ENCODE results near the gene SLTM. TPM values are rescaled to one million over a fixed set of nuclear protein-coding genes. Genes with fewer than 3 reads are reported as not detected.
A peak's percentile ranks its signal among the peaks of the same experiment; 100 is the strongest.

SLTM gene
- total RNA-seq, 1 donor: 77.8 TPM

DNA sequence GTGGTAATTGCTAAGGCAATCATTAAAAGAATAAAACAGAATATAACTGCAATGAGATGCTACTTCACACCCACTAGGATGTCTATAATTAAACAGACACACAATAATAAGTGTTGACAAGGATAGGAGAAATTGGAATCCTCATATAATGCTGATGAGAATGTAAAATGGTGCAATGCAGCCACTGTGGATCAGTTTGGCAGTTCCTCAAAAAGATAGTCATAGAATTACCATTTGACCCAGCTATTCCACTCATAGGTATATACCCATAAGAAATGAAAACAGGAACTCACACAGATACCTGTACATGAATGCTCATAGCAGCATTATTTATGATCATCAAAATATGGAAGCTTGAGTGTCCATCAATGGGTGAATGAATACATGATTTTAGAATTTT, 44.4 kb upstream of the SLTM start:
- no peak for DNase-seq (ENCODE audit: insufficient read length, low spot score, missing footprints)
- H3K27me3 ChIP-seq (ENCODE audit: insufficient read depth, low read length): peaks cover 5% of the 10 kb centered on the region
- TF ChIP-seq, protein P1, sequence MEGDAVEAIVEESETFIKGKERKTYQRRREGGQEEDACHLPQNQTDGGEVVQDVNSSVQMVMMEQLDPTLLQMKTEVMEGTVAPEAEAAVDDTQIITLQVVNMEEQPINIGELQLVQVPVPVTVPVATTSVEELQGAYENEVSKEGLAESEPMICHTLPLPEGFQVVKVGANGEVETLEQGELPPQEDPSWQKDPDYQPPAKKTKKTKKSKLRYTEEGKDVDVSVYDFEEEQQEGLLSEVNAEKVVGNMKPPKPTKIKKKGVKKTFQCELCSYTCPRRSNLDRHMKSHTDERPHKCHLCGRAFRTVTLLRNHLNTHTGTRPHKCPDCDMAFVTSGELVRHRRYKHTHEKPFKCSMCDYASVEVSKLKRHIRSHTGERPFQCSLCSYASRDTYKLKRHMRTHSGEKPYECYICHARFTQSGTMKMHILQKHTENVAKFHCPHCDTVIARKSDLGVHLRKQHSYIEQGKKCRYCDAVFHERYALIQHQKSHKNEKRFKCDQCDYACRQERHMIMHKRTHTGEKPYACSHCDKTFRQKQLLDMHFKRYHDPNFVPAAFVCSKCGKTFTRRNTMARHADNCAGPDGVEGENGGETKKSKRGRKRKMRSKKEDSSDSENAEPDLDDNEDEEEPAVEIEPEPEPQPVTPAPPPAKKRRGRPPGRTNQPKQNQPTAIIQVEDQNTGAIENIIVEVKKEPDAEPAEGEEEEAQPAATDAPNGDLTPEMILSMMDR (IDR thresholded peaks at IDR 0.05; ENCODE audit: extremely low read depth, low read depth, low read length): no peak
- no peaks in the 10 kb centered on the region for H3K9me3 ChIP-seq (ENCODE audit: low read depth, low read length)
- H3K36me3 ChIP-seq (ENCODE audit: insufficient read depth, low read length): no peaks in the 10 kb centered on the region
- H3K4me2 ChIP-seq (ENCODE audit: insufficient read depth, low read length): no peak overlapping the region
- H3K4me3 ChIP-seq (ENCODE audit: insufficient read depth, low read length): no peak overlapping the region
- no peak overlapping the region for H2AFZ ChIP-seq (ENCODE audit: low read length)
- peaks cover 12% of the 10 kb centered on the region for H3K4me1 ChIP-seq (ENCODE audit: insufficient read depth, low read length)
- no peaks in the 10 kb centered on the region for H4K20me1 ChIP-seq (ENCODE audit: insufficient read depth, low read length)
- no peaks in the 10 kb centered on the region for H3K79me2 ChIP-seq (ENCODE audit: insufficient read depth, low read length)
- no peak overlapping the region for H3K27ac ChIP-seq (ENCODE audit: low read depth, low read length)

DNA sequence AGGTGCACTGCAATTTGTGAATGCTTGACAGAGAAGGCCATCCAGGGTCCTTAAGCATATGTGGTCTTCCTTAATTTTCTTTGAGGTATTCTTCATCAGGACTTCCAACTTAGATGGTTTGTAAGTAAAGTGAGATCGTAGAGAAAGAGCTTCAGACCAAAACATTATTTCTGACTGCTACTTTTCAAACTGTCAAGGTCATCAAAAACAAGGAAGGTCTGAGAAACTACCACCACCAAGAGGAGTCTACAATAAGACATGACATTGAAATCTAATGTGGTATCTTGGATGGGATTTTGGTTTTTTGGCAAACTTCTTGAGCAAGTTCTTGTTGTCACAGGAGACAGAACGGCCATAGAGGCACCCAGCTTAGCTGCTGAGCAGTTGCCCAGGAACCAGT, 34.0 kb upstream of the SLTM start:
- Histone ChIP-seq H3K36me3 (ENCODE audit: insufficient read depth, low read length) (no peaks in the 10 kb centered on the region), H3K27me3 (ENCODE audit: insufficient read depth, low read length) (no peaks in the 10 kb centered on the region), H3K79me2 (ENCODE audit: insufficient read depth, low read length) (no peaks in the 10 kb centered on the region), H4K20me1 (ENCODE audit: insufficient read depth, low read length) (no peaks in the 10 kb centered on the region), H3K4me3 (ENCODE audit: insufficient read depth, low read length) (no peak overlapping the region), H3K27ac (ENCODE audit: low read depth, low read length) (no peak overlapping the region), H3K9me3 (ENCODE audit: low read depth, low read length) (no peaks in the 10 kb centered on the region), H3K4me1 (ENCODE audit: insufficient read depth, low read length) (peaks cover 13% of the 10 kb centered on the region), H3K4me2 (ENCODE audit: insufficient read depth, low read length) (no peak overlapping the region), H2AFZ (ENCODE audit: low read length) (no peak overlapping the region)
- TF ChIP-seq, protein P1 (IDR thresholded peaks at IDR 0.05; ENCODE audit: extremely low read depth, low read depth, low read length): no peak
- no peak for DNase-seq (ENCODE audit: insufficient read length, low spot score, missing footprints)

DNA sequence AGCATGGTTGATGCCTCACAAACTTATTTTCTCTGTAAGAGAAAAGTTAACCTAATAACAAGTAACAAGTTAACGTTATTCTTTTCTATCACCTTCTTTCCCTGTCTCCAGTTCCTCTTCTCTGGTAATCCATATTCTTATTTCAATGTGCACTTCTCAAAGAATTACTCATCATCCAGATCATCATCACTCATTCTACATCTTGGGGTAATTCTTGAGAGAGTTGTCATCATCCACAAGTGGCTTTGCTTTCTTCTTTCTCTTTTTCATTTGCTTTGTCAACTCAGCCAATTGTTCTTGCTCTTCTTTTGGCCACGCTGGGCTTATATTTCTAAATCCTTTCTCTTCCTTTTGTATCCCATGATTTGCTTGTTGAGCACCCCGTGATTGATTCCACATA, 33.2 kb upstream of the SLTM start:
- Histone ChIP-seq H3K4me2 (ENCODE audit: insufficient read depth, low read length) (peak overlapping the region; percentile 8), H2AFZ (ENCODE audit: low read length) (no peak overlapping the region), H3K4me3 (ENCODE audit: insufficient read depth, low read length) (no peak overlapping the region), H3K4me1 (ENCODE audit: insufficient read depth, low read length) (peaks cover 13% of the 10 kb centered on the region), H3K36me3 (ENCODE audit: insufficient read depth, low read length) (no peaks in the 10 kb centered on the region), H3K79me2 (ENCODE audit: insufficient read depth, low read length) (no peaks in the 10 kb centered on the region), H3K27ac (ENCODE audit: low read depth, low read length) (no peak overlapping the region), H3K27me3 (ENCODE audit: insufficient read depth, low read length) (no peaks in the 10 kb centered on the region), H4K20me1 (ENCODE audit: insufficient read depth, low read length) (no peaks in the 10 kb centered on the region), H3K9me3 (ENCODE audit: low read depth, low read length) (no peaks in the 10 kb centered on the region)
- peak; percentile 84 for DNase-seq (ENCODE audit: insufficient read length, low spot score, missing footprints)
- TF ChIP-seq, protein P1 (IDR thresholded peaks at IDR 0.05; ENCODE audit: extremely low read depth, low read depth, low read length): no peak

DNA sequence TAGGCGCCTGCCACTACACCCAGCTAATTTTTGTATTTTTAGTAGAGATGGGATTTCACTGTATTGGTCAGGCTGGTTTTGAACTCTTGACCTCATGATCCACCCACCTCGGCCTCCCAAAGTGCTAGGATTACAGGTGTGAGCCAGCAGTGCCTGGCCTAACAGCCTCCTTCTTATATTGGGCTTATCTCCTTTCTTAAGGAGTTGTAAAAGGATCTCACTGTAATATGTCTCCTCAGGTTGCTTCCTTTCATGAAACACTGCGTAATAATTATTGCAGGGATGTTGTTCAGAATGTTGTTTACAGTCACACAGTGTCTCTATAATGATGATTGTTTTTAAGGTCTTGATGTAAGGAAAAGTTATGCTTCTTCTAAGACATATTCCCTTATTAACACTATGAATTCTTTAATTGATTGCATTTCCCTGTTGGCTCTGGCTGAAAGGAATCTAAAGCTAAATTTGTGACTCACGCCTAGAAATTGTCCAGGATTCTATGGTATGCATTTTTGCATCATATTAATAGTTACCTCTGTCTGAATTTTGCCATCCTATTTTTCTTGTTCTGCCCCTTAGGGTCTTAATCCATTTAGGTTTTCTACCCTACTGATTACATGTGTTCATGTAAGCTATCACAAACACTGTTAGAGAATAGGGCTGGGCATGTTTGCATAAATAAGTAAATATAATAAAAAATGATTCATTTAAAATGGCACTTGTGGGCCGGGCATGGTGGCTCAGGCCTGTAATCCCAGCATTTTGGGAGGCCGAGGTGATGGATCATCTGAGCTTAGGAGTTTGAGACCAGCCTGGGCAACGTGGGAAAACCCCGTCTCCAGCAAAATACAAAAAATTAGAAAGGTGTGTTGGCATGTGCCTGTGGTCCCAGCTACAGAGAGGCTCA, 29.4 kb upstream of the SLTM start:
- Histone ChIP-seq H3K27me3 (ENCODE audit: insufficient read depth, low read length) (no peaks in the 10 kb centered on the region), H3K4me2 (ENCODE audit: insufficient read depth, low read length) (no peak overlapping the region), H3K9me3 (ENCODE audit: low read depth, low read length) (no peaks in the 10 kb centered on the region), H3K4me1 (ENCODE audit: insufficient read depth, low read length) (peaks cover 13% of the 10 kb centered on the region), H3K36me3 (ENCODE audit: insufficient read depth, low read length) (no peaks in the 10 kb centered on the region), H3K79me2 (ENCODE audit: insufficient read depth, low read length) (no peaks in the 10 kb centered on the region), H3K4me3 (ENCODE audit: insufficient read depth, low read length) (no peak overlapping the region), H4K20me1 (ENCODE audit: insufficient read depth, low read length) (no peaks in the 10 kb centered on the region), H3K27ac (ENCODE audit: low read depth, low read length) (no peak overlapping the region), H2AFZ (ENCODE audit: low read length) (no peak overlapping the region)
- TF ChIP-seq, protein P1 (IDR thresholded peaks at IDR 0.05; ENCODE audit: extremely low read depth, low read depth, low read length): no peak
- DNase-seq (ENCODE audit: insufficient read length, low spot score, missing footprints): peak; percentile 6
